G401.6 (cell line): ENCODE results near the gene AQP12B.

ENCODE experiments used
- FAIRE-seq: peaks from 2 replicates; lab custom pipeline; 2012; peaks lifted over from hg19 to GRCh38; lab: Jason Lieb, UNC

The AQP12B gene

DNA sequence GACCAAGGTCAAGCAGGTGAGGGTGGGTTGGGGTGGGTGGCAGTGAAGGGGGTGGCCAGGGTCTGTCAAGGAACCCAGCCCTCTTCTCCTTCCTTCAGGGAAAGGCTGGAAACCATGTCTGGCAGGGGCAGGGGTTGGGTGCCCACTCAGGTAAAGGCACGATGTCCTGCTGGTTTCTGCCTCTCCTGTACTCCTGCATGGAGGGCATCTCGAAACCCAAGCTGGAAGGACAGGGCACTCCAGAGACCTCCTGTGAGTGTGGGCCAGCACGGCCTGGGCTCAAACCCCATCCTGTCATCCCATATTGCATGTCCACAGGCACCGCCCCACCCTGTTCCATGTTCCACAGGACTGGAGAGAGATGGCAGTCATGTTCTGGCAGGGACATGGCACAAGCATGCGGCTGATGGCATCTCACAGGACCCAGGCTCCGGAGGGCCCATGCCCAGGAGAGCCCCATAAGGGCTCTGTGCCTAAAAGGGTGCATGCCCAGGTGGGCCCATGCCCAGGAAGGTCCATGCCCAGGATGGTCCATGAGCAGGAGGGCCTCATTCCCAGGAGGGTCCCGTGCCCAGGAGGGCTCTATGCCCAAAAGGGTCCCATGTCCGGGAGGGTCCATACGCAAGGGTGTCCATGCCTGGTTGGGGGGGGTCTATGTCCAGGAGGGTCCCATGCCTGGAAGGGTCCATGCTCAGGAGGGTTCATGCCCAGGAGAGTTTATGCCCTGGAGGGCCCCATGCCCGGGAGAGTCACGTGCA, 51.0 kb downstream of the AQP12B start:
- no peak for FAIRE-seq

DNA sequence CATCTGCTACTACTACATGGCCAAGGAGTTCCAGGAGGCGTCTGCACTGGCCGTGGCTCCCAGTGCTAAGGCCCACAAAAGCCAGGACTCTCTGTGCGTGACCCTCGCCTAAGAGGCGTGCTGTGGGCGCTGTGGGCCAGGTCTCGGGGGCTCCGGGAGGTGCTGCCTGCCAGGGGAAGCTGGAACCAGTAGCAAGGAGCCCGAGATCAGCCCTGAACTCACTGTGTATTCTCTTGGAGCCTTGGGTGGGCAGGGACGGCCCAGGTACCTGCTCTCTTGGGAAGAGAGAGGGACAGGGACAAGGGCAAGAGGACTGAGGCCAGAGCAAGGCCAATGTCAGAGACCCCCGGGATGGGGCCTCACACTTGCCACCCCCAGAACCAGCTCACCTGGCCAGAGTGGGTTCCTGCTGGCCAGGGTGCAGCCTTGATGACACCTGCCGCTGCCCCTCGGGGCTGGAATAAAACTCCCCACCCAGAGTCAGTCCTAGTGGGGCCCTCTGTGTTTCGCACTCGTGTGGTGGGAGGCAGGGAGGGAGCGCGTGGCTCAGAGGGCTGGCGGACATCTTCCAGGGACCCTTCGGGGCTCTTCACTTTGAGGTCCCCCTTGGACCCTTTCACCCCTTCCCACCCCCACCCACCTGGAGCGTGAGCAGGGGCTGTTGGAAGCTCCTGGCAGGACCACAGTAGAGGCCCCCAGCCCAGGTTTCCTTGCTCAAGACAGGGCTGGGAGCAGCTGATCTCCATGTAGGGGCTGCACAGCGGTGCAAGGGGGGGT, 51.7 kb downstream of the AQP12B start:
- FAIRE-seq: no peak

DNA sequence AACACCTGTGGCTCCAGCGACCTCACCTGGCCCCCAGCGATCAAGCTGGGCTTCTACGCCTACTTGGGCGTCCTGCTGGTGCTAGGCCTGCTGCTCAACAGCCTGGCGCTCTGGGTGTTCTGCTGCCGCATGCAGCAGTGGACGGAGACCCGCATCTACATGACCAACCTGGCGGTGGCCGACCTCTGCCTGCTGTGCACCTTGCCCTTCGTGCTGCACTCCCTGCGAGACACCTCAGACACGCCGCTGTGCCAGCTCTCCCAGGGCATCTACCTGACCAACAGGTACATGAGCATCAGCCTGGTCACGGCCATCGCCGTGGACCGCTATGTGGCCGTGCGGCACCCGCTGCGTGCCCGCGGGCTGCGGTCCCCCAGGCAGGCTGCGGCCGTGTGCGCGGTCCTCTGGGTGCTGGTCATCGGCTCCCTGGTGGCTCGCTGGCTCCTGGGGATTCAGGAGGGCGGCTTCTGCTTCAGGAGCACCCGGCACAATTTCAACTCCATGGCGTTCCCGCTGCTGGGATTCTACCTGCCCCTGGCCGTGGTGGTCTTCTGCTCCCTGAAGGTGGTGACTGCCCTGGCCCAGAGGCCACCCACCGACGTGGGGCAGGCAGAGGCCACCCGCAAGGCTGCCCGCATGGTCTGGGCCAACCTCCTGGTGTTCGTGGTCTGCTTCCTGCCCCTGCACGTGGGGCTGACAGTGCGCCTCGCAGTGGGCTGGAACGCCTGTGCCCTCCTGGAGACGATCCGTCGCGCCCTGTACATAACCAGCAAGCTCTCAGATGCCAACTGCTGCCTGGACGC, 52.5 kb downstream of the AQP12B start:
- FAIRE-seq: no peak

DNA sequence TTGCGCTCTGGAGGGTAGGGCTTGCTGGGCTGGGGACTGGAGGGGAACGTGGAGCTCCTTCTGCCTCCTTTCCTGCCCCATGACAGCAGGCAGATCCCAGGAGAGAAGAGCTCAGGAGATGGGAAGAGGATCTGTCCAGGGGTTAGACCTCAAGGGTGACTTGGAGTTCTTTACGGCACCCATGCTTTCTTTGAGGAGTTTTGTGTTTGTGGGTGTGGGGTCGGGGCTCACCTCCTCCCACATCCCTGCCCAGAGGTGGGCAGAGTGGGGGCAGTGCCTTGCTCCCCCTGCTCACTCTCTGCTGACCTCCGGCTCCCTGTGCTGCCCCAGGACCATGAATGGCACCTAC, 53.1 kb downstream of the AQP12B start:
- FAIRE-seq: no peak

- FAIRE-seq: no peak
Observed at GRCh38 chr2:240628808-240629618, 53.7 kb downstream of the AQP12B start.

GRCh38 chr2:240628507-240628807, 54.2 kb downstream of the AQP12B start:
- no peak for FAIRE-seq

DNA sequence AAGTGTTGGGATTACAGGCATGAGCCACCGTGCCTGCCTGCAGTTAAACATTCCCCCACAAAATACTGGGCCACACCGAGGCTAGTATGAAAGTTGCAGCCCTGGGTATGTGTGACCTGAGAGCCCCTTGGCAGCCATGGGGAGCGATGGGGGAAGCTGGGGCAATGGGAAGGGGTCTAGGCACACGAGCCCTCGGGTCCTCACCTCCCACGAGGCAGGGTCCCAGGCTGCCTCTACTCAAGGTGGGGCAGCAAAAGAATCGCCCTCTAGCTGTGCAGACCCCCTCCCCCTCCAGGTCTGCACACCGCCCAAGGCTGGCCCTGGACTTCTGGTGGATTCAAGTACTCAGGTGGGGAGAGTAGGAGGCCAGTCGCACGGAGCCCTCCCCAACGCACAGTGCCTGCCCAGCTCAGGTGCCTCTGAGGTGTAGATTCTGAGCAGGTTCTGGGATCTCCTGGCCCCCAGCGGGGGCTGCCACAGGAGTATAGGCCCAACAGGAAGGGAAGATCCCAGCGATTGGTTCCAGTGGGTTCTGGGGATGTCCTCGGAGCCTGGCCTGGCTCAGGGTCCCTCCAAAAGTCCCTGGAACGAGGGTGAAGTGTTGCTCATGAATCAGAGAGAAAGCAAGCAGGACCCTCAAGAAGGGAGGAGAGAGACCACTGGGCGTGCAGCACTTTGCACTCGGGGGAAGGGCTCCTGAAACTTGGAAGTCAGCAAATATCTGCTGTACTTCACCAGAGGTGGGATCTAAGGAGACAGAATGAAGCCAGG, 54.8 kb downstream of the AQP12B start:
- no peak for FAIRE-seq

DNA sequence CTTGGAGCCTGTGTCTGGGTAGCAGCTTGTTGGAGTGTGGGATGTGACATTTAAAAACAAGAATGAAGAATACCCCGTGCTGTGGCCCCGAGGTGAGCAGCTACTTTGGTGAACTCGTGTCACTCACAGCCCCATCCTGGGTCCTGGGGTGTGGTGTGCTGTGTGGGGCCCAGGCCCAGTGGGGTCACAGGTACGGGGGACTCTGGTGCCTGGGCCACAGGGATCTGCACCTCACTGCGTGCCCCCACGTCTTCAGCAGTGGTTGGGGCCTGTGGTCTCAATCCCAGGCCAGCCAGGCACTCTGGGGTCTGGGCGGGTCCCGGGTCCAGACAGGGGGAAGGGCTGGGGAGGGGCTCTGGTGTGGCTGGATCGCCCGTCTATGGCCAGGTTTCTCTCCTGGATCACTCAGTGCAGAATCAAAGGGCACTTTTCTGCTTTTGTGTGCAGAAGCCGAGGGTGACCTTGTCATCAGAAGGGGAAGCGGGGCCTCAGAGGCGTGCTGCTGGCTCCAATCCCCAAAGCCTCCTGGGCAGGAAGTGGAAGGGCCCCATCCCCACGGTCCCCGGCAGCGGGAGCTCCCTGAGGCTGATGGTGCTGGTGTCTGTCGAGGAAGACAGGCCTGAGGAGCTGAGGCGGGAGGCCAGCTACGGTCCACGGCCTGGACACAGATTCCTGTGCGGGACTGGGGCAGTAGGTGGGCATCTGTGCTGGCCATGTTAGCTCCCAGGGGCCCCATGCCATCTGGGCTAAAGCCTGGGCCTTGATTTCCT, 56.0 kb downstream of the AQP12B start:
- no peak for FAIRE-seq
